SK-N-SH treated with all-trans-retinoic acid at 6 μM for 48 hours (cell line): ENCODE data around the gene KIAA1549.

Experiments
- ATAC-seq: fragments of 200-7000 bp; cut with Tn5 transposase; 3 replicates; pipeline ENCODE4 v1.9.1; 2020; ENCODE audit warnings: mild to moderate bottlenecking, moderate library complexity
- ARNTL ChIP-seq: fragments of 450-650 bp; formaldehyde crosslinking; IDR thresholded peaks from 2 replicates; pipeline ENCODE4 v1.5.0; 2020; ENCODE audit warnings: low read depth, mild to moderate bottlenecking, moderate library complexity, borderline replicate concordance
- BACH2 ChIP-seq: fragments of 250-450 bp; sonication (Bioruptor Pico); IDR thresholded peaks from 2 replicates; pipeline ENCODE4 v1.9.0; 2021; ENCODE audit warnings: mild to moderate bottlenecking, borderline replicate concordance
- CREB5 ChIP-seq: fragments of 250-450 bp; sonication (Bioruptor Pico); IDR thresholded peaks from 2 replicates; pipeline ENCODE4 v1.5.1; 2020; ENCODE audit warnings: low read depth, mild to moderate bottlenecking, moderate library complexity
- CSDC2 ChIP-seq: fragments of 250-450 bp; sonication (Bioruptor Pico); IDR thresholded peaks from 2 replicates; pipeline ENCODE4 v1.5.0; 2020; ENCODE audit warnings: mild to moderate bottlenecking, moderate library complexity
- CSRNP3 ChIP-seq: fragments of 250-450 bp; sonication (Bioruptor Pico); IDR thresholded peaks from 2 replicates; pipeline ENCODE4 v1.5.1; 2021; ENCODE audit warnings: mild to moderate bottlenecking, moderate library complexity
- ESRRG ChIP-seq: fragments of 250-450 bp; sonication (Bioruptor Pico); IDR thresholded peaks from 2 replicates; pipeline ENCODE4 v1.6.1; 2021; ENCODE audit warnings: mild to moderate bottlenecking
- GLIS3 ChIP-seq: fragments of 250-450 bp; sonication (Bioruptor Pico); IDR thresholded peaks from 2 replicates; pipeline ENCODE4 v1.5.0; 2020; ENCODE audit warnings: mild to moderate bottlenecking, moderate library complexity
- ISL1 ChIP-seq: fragments of 250-450 bp; sonication (Bioruptor Pico); IDR thresholded peaks from 2 replicates; pipeline ENCODE4 v2.1.2; 2022; ENCODE audit warnings: mild to moderate bottlenecking, moderate library complexity
- OSR1 ChIP-seq: fragments of 250-450 bp; sonication (Bioruptor Pico); IDR thresholded peaks from 2 replicates; pipeline ENCODE4 v1.8.0; 2022; ENCODE audit warnings: moderate library complexity, mild to moderate bottlenecking, inconsistent platforms
- POU6F1 ChIP-seq: fragments of 250-450 bp; sonication (Bioruptor Pico); IDR thresholded peaks from 2 replicates; pipeline ENCODE4 v1.8.0; 2021; ENCODE audit warnings: low read depth, mild to moderate bottlenecking, moderate library complexity, borderline replicate concordance
- PPARA ChIP-seq: fragments of 250-450 bp; sonication (Bioruptor Pico); IDR thresholded peaks from 2 replicates; pipeline ENCODE4 v1.5.0; 2020; ENCODE audit warnings: mild to moderate bottlenecking, borderline replicate concordance
- RARB ChIP-seq: fragments of 250-450 bp; sonication (Bioruptor Pico); IDR thresholded peaks from 2 replicates; pipeline ENCODE4 v1.8.0; 2021; ENCODE audit warnings: mild to moderate bottlenecking, moderate library complexity
- SNAI2 ChIP-seq: fragments of 250-450 bp; sonication (Bioruptor Pico); IDR thresholded peaks from 2 replicates; pipeline ENCODE4 v1.5.0; 2020; ENCODE audit warnings: mild to moderate bottlenecking, moderate library complexity
- TCF4 ChIP-seq: fragments of 250-450 bp; sonication (Bioruptor Pico); IDR thresholded peaks from 2 replicates; pipeline ENCODE4 v1.8.0; 2021; ENCODE audit warnings: mild to moderate bottlenecking, moderate library complexity, borderline replicate concordance
- TOX ChIP-seq: fragments of 250-450 bp; sonication (Bioruptor Pico); IDR thresholded peaks from 2 replicates; pipeline ENCODE4 v1.8.0; 2021; ENCODE audit warnings: mild to moderate bottlenecking, moderate library complexity, borderline replicate concordance
- TSHZ2 ChIP-seq: fragments of 250-450 bp; sonication (Bioruptor Pico); IDR thresholded peaks from 2 replicates; pipeline ENCODE4 v1.5.0; 2020; ENCODE audit warnings: mild to moderate bottlenecking, moderate library complexity
- ZC3H10 ChIP-seq: fragments of 250-450 bp; sonication (Bioruptor Pico); IDR thresholded peaks from 2 replicates; pipeline ENCODE4 v1.5.1; 2021; ENCODE audit warnings: mild to moderate bottlenecking, moderate library complexity
- ZFP3 ChIP-seq: fragments of 250-450 bp; sonication (Bioruptor Pico); IDR thresholded peaks from 2 replicates; pipeline ENCODE4 v1.5.0; 2020; ENCODE audit warnings: mild to moderate bottlenecking, moderate library complexity
- ZFP30 ChIP-seq: fragments of 450-650 bp; formaldehyde crosslinking; IDR thresholded peaks from 2 replicates; pipeline ENCODE4 v1.5.0; 2022; ENCODE audit warnings: mild to moderate bottlenecking, moderate library complexity
- ZNF565 ChIP-seq: fragments of 450-650 bp; formaldehyde crosslinking; conservative IDR thresholded peaks from 2 replicates; pipeline ENCODE4 v1.5.0; 2020; ENCODE audit warnings: low read depth, mild to moderate bottlenecking, moderate library complexity
- ZNF70 ChIP-seq: fragments of 450-650 bp; formaldehyde crosslinking; IDR thresholded peaks from 2 replicates; pipeline ENCODE4 v1.5.0; 2020; ENCODE audit warnings: mild to moderate bottlenecking, moderate library complexity
- ZNF8 ChIP-seq: fragments of 450-650 bp; formaldehyde crosslinking; IDR thresholded peaks from 2 replicates; pipeline ENCODE4 v1.5.0; 2020; ENCODE audit warnings: mild to moderate bottlenecking, moderate library complexity

The KIAA1549 gene

GRCh38 chr7:138945821-138946220, 35.4 kb downstream of the KIAA1549 start (continued):
- TF ChIP-seq TSHZ2 (CRISPR knock-in tag) (no peak), ZNF565 (CRISPR knock-in tag) (no peak), ARNTL (CRISPR knock-in tag) (no peak), ISL1 (CRISPR knock-in tag) (no peak), TCF4 (CRISPR knock-in tag) (no peak), OSR1 (CRISPR knock-in tag) (no peak), CSDC2 (no peak), ZC3H10 (no peak), CSRNP3 (CRISPR knock-in tag) (no peak)

- TF ChIP-seq POU6F1 (CRISPR knock-in tag) = no peak
- TF ChIP-seq SNAI2 (CRISPR knock-in tag) = no peak
- no peak for TF ChIP-seq PPARA
- no peak for TF ChIP-seq ZNF565 (CRISPR knock-in tag)
- no peak for TF ChIP-seq ARNTL (CRISPR knock-in tag)
- TF ChIP-seq ZFP30 (CRISPR knock-in tag) = no peak
- no peak for TF ChIP-seq GLIS3 (CRISPR knock-in tag)
- no peak for TF ChIP-seq BACH2 (CRISPR knock-in tag)
- no peak for TF ChIP-seq ISL1 (CRISPR knock-in tag)
- TF ChIP-seq RARB (CRISPR knock-in tag) = no peak
- TF ChIP-seq CSRNP3 (CRISPR knock-in tag) = no peak
- no peak for TF ChIP-seq OSR1 (CRISPR knock-in tag)
- no peak for TF ChIP-seq CSDC2
- no peak for TF ChIP-seq TSHZ2 (CRISPR knock-in tag)
- no peak for TF ChIP-seq ZC3H10
- no peak for TF ChIP-seq ESRRG
- TF ChIP-seq ZFP3 (CRISPR knock-in tag) = no peak
- TF ChIP-seq ZNF70 (CRISPR knock-in tag) = no peak
- ATAC-seq = no peak
Measured at GRCh38 chr7:138945154-138945553, 36.0 kb downstream of the KIAA1549 start.

GRCh38 chr7:138944592-138944991, 36.6 kb downstream of the KIAA1549 start:
- ATAC-seq = peak; percentile 30; the same call in 1 of the 3 replicates
- TF ChIP-seq TOX (CRISPR knock-in tag) = no peak
- TF ChIP-seq SNAI2 (CRISPR knock-in tag) = no peak
- no peak for TF ChIP-seq CSDC2
- no peak for TF ChIP-seq GLIS3 (CRISPR knock-in tag)
- no peak for TF ChIP-seq ZNF565 (CRISPR knock-in tag)
- no peak for TF ChIP-seq CREB5 (CRISPR knock-in tag)
- no peak for TF ChIP-seq ZC3H10
- TF ChIP-seq PPARA = no peak
- TF ChIP-seq ESRRG = no peak
- no peak for TF ChIP-seq POU6F1 (CRISPR knock-in tag)
- TF ChIP-seq ARNTL (CRISPR knock-in tag) = no peak
- no peak for TF ChIP-seq ZNF8 (CRISPR knock-in tag)
- no peak for TF ChIP-seq RARB (CRISPR knock-in tag)
